Activated CD8-positive, alpha-beta T cell treated with anti-CD3 and anti-CD28 coated beads for 36 hours (primary cell): ENCODE data around the gene NUAK1. TPM values are rescaled to one million over a fixed set of nuclear protein-coding genes. Genes with fewer than 3 reads are reported as not detected.

Source experiments
- ATAC-seq: fragments of 200-7000 bp; cut with Tn5 transposase; one replicate; pipeline ENCODE4 v1.10.0; 2021; ENCODE audit warnings: mild to moderate bottlenecking, moderate library complexity
- CTCF ChIA-PET: fragments of 350-600 bp; sonication (Branson Sonifier 250); formaldehyde crosslinking; loops from one replicate; lab custom pipeline; 2021; ENCODE audit warnings: antibody characterized with exemption; lab: Charles Lee
- POLR2A ChIA-PET: fragments of 350-600 bp; sonication (Branson Sonifier 250); formaldehyde crosslinking; loops from one replicate; lab custom pipeline; 2021; ENCODE audit warnings: antibody characterized with exemption; lab: Charles Lee
- DNase-seq: peaks from one replicate; pipeline ENCODE4 v3.0.0-alpha.2; 2020
- H3K27ac Mint-ChIP-seq: one replicate; pipeline ENCODE4 v1.8.0; 2021; ENCODE audit warnings: mild to moderate bottlenecking, mixed read lengths
- H3K27me3 Mint-ChIP-seq: one replicate; pipeline ENCODE4 v1.8.0; 2021; ENCODE audit warnings: mixed read lengths
- H3K36me3 Mint-ChIP-seq: one replicate; pipeline ENCODE4 v1.8.0; 2021; ENCODE audit warnings: low read depth, mixed read lengths
- H3K4me1 Mint-ChIP-seq: one replicate; pipeline ENCODE4 v1.8.0; 2021; ENCODE audit warnings: low read depth, mixed read lengths
- H3K4me3 Mint-ChIP-seq: one replicate; pipeline ENCODE4 v1.8.0; 2021; ENCODE audit warnings: mild to moderate bottlenecking, moderate library complexity, mixed read lengths
- H3K9me3 Mint-ChIP-seq: one replicate; pipeline ENCODE4 v1.8.0; 2021; ENCODE audit warnings: mixed read lengths
- intact Hi-C: fragments of 100-400 bp; cut with micrococcal nuclease; formaldehyde crosslinking; loops from one replicate; pipeline ENCODE4 v1.10.0; 2022
- total RNA-seq, 2 experiments: library from RNA; stranded (reverse); gene quantifications; one replicate each; pipeline ENCODE4 v1.2.3, GENCODE V29; 2021
- TF ChIP-seq, protein P1 (sequence below): fragments of 200-600 bp; IDR thresholded peaks from one replicate; pipeline ENCODE4 v1.8.0; 2022; ENCODE audit warnings: antibody characterized with exemption, mild to moderate bottlenecking

Gene NUAK1
- total RNA-seq, 2 experiments from 2014 or later, result not detected

- peaks cover 6% of the 10 kb centered on the region for H3K4me1 Mint-ChIP-seq
- H3K4me3 Mint-ChIP-seq, result no peak overlapping the region
- H3K36me3 Mint-ChIP-seq, result no peaks in the 10 kb centered on the region
- peaks cover 33% of the 10 kb centered on the region for H3K27me3 Mint-ChIP-seq
- ChIA-PET POLR2A (no interaction called here), CTCF (no interaction called here)
- no peak overlapping the region for H3K27ac Mint-ChIP-seq
- DNase-seq, result no peak
- intact Hi-C loops, result no loop called here
- ATAC-seq, result no peak
- no peaks in the 10 kb centered on the region for H3K9me3 Mint-ChIP-seq
- TF ChIP-seq, protein P1, sequence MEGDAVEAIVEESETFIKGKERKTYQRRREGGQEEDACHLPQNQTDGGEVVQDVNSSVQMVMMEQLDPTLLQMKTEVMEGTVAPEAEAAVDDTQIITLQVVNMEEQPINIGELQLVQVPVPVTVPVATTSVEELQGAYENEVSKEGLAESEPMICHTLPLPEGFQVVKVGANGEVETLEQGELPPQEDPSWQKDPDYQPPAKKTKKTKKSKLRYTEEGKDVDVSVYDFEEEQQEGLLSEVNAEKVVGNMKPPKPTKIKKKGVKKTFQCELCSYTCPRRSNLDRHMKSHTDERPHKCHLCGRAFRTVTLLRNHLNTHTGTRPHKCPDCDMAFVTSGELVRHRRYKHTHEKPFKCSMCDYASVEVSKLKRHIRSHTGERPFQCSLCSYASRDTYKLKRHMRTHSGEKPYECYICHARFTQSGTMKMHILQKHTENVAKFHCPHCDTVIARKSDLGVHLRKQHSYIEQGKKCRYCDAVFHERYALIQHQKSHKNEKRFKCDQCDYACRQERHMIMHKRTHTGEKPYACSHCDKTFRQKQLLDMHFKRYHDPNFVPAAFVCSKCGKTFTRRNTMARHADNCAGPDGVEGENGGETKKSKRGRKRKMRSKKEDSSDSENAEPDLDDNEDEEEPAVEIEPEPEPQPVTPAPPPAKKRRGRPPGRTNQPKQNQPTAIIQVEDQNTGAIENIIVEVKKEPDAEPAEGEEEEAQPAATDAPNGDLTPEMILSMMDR, result no peak
These were observed 6.3 kb downstream of the NUAK1 start for GRCh38 chr12:106132175-106133135.

DNA sequence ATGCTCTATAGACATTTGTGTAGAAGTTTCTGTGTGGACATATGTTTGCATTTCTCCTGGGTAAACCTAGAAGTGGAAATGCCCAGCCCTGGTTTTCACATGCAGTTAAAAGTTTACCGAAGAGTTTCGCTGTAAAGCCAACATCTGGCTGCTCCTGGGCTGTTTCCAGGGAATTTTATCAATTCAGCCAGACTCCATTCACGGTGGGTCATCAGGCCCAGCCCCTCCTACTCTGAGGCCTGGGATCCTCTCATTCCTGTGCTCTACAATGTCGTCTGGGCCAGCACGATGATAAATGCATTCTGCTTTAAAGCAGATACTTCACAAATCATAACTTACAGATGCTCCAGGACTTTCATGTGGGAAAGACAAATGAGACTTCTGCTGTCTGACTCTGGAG, 7.1 kb downstream of the NUAK1 start:
- no peak for ATAC-seq
- ChIA-PET CTCF (no interaction called here), POLR2A (no interaction called here)
- no peaks in the 10 kb centered on the region for H3K36me3 Mint-ChIP-seq
- intact Hi-C loops, result no loop called here
- no peak overlapping the region for H3K4me3 Mint-ChIP-seq
- H3K27ac Mint-ChIP-seq, result no peak overlapping the region
- peaks cover 27% of the 10 kb centered on the region for H3K27me3 Mint-ChIP-seq
- no peak for DNase-seq
- no peaks in the 10 kb centered on the region for H3K9me3 Mint-ChIP-seq
- TF ChIP-seq, protein P1, result no peak
- peaks cover 6% of the 10 kb centered on the region for H3K4me1 Mint-ChIP-seq

- ChIA-PET CTCF (no interaction called here), POLR2A (no interaction called here)
- H3K9me3 Mint-ChIP-seq, result no peaks in the 10 kb centered on the region
- no peak for DNase-seq
- H3K27ac Mint-ChIP-seq, result no peak overlapping the region
- H3K27me3 Mint-ChIP-seq, result peaks cover 26% of the 10 kb centered on the region
- TF ChIP-seq, protein P1, result no peak
- no peaks in the 10 kb centered on the region for H3K36me3 Mint-ChIP-seq
- intact Hi-C loops, result no loop called here
- ATAC-seq, result no peak
- no peaks in the 10 kb centered on the region for H3K4me1 Mint-ChIP-seq
- no peak overlapping the region for H3K4me3 Mint-ChIP-seq
These were observed 8.2 kb downstream of the NUAK1 start for GRCh38 chr12:106130474-106131113.

DNA sequence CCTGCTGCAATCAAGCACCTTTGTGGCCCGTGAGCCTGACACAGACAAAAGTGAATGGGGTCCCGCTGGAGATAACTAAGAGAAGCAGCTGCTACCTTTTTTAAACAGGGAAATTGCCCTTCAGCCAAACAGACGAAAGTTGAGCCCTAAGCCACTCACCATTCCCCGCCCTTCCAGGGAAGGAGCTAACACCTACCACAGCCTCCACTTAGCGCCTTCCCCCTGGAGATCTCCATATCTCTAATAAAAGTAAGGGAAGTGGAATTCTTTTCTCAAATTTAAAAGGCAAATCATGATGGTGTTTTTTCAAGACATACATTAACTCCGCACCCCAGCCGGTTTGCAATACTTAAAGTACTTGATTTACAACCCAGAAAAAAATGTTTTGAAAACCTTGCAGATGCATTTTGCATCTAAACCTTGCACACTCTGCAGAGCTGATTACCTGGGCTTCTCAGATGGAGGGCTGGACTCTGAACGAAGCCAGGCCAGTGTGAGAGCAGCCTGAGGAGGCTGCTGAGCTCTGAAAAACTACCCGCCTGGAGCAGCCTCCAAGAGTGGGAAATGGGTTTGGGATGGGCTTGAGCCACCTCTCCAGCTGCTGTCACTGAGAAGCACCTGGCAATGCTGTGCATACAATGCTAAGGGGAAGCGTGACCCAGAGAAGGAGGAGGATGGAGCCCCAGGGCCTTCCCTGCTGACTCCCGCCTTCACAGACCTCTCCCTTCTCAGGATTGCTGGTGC, 10.0 kb downstream of the NUAK1 start:
- TF ChIP-seq, protein P1, result no peak
- Mint-ChIP-seq H3K36me3 (no peaks in the 10 kb centered on the region), H3K9me3 (no peaks in the 10 kb centered on the region), H3K4me1 (no peaks in the 10 kb centered on the region), H3K27ac (no peak overlapping the region), H3K4me3 (no peak overlapping the region), H3K27me3 (peaks cover 22% of the 10 kb centered on the region)
- ChIA-PET CTCF (no interaction called here), POLR2A (no interaction called here)
- DNase-seq, result no peak
- ATAC-seq, result no peak
- intact Hi-C loops, result no loop called here
